ENCODE results near the gene STARD10.

GRCh38 chr11:72705442-72706365, 88.1 kb downstream of the STARD10 start:
- TF ChIP-seq CTCF (IDR thresholded peaks at IDR 0.05 in 4 of 5, conservative IDR thresholded peaks at IDR 0.05 in 1 of 5): no peak
- TF ChIP-seq POLR2A (IDR thresholded peaks at IDR 0.05): no peak

Measured in gastrocnemius medialis (tissue), 4 donors.